Activated CD8-positive, alpha-beta memory T cell treated with anti-CD3 and anti-CD28 coated beads for 24 hours (primary cell): ENCODE measurements around the gene DOCK4.

Experiments used
- DNase-seq: peaks from one replicate; pipeline ENCODE4 v3.0.0-alpha.2; 2020

Gene DOCK4

DNA sequence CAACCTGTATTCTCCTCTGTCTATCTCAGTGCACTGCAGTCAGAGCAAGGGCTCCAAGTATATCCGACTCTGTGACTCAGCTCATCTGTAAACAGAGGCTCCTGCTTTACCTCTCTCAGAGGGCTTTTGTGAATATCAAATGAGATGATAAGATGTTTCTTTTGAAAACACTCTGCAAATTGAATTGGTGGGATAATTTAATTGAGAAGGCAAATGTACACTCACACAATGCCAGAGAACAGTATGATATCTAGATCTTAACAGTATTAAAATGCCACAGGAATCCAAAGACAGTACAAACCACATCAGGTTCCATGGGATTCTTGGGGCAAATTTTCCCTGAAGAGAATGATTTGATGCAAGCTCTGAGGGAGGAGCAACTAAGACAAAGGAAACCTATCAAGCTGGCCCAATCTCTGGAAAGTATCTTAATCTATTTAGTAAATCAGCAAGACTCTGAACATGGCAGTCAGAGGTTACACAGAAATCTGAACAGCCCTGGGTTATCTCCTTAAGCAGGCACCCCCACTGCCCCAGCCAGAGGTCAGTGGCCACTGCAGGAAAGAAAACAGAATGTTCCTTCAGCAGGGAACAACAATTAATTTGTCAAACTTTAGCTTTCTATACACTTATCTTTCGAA is 45.9 kb downstream of the DOCK4 start:
- no peak for DNase-seq

DNA sequence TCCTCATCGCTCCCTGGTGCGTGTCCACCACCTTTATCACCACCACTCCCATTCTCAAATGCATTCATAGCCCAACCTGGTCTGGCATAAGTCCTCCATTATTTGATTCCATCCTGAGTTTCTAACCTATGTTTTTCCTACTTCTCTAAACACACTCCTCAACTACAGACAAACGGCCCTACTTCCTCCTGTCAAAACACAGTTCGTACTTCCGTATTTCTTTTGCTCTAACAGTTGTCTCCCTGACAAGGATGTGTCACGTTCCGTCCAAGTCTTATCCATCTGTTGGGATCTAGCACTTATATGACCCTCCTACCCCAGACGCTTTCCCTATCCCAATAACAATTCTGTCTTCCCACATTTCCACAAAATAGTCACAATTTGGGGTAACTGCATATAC is 46.8 kb downstream of the DOCK4 start:
- DNase-seq, result no peak

DNA sequence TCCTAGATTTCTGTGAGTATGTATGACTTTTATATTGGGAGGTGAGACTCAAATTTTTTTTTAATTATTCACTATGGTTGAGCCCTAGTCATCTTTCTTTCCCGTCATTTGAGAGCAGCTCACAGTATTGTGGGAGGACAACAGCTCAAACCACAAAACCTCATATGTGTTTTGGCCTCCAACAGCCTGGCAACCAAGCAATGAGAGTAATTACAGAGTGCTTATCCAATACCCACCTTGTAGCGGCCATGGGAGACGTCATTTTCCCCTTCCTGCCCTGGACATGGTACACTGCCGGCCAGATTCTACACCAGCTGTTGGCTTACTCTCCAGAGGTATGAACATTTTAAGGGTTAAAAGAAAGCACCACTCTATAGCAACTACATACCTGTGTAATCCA is 49.1 kb downstream of the DOCK4 start:
- no peak for DNase-seq

DNA sequence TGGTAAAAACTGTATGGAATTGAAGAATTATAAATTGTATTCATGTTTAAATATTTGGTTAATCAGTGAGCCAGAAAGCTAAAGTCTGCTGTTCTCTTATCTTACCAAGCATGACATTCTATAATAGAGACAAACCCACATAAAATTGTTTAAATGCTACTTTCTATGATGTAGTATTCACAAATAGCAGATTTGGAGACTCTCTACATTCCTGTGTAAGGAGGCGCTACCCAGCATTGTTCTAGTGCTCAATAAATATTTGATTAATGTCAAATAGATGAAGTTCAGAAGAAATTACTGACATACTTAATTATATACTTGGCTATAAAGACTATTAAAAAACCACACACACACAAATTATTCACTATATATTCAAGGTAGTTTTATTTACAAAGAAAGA is 49.8 kb downstream of the DOCK4 start:
- no peak for DNase-seq

DNA sequence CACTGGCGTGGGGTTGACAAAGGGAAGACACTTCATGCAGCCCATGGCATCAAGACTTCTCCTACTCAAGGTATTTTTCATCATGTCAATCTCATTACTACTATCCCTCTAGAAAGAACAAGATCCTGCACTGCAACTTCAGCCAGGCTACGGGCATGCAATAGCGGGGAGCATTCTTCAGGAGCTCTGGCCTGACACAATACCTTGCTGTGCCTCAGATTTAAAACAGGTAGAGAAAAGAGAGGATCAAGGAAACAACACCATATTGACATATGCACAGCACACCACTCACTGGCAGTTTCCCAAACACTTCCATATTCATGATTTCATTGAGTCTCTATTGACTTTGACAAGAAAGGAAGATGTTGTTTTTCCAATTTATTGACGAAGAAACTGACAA is 51.5 kb downstream of the DOCK4 start:
- DNase-seq, result no peak

DNA sequence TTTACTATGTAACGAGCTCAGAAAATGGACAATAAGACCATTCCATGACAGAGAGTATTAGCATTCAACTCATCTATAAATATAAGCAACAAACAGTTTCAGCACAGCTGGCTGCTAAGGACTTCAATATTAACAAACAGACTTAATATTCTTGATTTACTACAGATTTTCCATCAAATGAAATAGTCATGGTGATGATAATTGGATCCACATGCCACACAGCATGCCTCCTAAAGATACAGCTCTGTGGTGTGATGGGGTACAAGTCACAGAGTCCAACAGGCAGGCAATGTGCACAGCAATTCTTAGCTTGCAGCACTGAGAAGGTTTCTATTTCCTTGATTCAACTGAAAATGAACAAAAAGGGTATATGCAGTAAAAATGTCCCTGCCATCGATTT is 54.0 kb downstream of the DOCK4 start:
- DNase-seq, result no peak

DNA sequence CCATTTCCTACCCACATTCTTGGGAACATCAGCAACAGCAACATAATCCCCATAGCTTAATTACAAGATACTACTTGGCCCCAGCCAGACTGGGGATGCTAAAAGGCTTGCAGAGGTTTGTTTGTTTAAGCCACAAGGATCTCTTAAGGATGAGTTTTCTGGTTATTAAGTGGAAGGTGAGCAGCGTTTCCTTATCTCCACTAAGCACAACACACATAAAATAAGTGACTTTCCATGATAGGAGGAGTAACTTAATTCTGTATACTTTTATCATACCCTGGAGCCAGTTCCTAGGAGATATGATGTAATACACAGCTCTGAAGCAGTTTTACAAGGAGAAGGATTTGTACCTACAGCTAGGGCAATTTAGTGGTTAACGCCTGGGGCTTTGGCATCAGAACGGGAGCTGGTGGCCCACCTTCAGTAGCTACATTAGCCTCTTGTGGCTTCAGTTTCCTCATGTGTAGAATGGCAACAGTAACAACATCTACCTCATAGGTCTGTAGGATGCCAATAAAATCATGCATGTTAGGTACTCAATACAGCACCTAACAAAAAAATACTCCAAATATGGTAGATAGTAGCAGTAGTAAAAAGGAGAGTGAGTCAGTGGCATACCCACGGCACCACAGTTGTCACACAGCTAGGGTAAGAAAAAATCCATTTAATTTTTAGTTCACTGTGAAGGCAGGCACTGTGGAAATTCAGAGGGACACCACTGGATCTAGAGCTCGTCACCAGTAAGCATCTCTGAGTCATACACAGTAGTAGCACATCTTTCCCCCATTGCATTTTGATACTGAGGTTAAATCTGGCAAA is 55.2 kb downstream of the DOCK4 start:
- DNase-seq, result no peak

DNA sequence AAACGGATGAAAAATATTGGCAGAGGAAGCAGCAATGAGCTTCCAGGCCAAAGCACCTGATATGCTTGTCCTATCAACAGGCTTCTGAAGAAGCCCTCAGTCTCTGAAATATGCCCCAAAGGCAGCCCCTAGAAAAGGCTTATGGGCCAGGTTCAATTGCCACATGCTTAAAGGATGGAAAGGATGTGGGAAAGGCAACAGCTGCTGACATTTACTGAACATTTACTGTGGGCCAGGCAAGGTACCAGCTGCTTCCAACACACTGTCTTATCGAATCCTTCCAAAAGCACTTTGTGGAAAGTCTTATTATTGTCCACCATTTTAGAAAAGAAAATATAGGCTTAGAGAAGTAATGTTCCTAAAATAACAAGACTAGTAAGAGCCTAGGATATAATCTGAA is 56.5 kb downstream of the DOCK4 start:
- DNase-seq, result no peak

DNA sequence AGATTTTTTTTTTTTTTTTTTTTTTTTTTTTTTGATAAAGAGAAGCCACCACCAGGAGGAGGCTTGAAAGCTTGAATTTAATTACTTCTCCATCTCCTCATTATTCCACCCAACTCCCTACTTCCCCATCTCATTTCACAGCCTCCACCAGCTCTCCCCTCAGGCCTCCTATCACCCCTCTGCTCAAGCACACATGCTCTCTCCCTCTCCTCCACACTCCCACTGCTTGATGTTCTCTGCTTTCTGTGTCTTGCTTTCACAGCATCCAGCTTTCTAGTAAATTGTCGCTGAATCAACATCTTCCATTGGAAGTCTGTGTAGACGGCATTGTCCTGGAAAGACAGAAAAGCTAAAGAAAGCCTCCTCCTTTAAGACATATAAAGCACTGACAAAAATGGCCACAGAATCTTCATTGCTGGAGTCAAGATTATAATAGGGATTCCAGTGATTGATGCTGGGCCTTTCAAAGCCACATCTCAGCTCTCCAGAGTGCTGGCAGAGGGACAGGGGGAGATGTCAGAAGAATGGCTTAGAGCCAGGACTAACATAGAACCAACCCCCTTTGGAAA is 58.3 kb downstream of the DOCK4 start:
- DNase-seq, result no peak

DNA sequence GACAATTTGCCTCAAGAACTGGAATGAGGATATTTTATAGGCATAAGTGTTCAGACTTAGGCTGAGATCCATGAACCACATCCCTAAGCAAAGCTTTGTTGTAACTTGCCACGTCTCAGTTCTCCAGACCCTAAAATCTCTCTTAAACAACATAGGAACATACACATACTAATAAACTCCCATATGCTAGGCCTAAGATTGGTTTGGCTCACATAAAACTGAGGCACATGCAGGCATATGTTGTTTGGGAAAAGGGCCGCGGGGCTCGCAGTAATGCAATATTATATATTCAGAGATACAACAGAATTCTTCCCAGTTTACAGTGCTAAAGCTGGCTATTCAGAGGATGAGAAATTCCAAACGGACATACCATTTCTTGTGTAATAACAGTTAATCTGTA is 61.0 kb downstream of the DOCK4 start:
- DNase-seq, result no peak

DNA sequence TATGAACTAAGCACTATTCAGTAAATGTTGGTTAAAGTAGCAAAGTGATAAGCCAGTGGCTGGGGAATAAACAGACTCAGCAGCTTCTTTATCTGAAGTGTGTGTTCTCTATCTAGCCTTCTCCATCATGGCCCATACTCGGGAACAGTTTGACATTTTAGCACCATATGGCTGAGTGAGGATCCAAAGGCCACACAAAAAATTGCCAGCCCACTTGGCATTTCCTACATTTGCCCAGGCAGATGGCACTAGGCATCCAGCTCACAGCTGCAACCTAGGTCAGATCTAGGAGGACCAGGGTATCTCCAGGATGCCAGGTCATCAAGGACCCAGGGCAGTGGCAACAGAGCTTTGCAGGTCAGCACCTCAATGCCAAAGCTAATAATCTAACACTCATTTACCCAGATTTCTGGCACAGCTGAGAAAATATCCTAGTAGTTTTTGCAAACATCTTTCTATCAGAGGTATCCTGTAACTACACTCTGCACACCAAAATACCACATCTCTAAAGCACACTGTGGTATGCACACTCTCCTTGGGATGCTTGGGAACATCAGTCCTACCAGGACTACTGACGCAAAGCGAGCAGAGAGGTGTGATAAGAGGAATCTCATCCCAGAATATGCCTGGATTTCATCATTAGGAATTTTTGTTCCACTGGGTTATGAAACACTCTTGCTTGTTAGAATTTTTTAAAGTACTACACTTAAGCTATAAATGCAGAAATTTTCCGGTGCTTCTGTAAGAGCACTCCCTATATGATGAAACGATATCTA is 61.7 kb downstream of the DOCK4 start:
- DNase-seq, result no peak

DNA sequence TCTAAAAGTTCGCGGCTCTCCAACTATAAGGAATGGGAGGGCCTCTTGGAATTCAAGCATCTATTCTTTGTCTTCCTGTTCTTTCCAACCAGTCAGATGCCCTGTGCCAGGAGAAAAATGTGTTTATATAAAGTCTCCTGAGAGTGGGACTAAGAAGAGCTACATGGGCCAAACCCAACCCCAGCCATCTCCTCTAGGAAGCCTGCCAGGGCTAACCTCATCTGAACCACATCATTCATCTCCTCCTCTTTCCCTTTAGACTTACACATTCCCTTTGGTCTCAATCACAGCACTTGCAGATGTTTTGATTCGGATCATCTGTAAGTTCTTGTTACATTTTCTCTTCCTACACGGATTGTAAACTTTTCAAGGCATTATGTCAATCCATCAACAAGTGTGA is 62.6 kb downstream of the DOCK4 start:
- DNase-seq, result no peak

DNA sequence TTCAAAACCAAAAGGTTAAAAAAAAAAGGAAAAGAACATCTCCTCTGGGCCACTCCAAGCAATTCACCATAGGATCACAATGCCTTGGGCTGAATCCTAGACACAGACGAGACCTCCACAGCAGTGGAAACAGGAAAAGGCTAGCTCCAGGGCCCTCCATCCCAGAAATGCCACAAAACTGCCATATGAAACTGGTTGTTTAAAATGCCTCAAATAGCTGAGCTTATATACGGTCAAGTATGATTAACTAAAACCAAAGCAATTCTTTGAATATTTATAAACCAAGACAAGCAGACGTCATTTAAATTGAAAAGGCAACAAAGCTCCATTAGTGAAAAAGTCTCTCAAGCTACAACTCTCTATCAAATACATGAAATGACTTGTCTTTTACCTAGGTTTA is 63.1 kb downstream of the DOCK4 start:
- DNase-seq, result no peak

DNA sequence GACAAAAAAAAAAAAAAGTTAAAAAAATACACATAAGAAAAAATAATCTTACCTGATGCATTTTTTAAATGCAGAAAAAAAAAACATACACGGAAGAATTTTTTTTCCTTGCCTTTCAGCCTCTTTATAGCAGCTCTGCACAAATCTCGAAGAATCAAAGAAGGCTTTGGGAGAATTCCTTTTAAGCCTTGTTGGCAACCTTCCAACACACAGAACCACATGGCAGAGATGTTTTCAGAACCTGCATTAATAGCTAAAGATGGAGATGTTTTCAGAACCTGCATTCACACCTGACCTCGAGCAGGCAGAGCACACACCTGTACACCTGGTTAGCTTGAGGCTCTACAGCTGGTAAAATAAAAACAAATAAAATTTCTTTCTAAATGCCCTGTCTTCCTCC is 65.6 kb downstream of the DOCK4 start:
- DNase-seq, result no peak

DNA sequence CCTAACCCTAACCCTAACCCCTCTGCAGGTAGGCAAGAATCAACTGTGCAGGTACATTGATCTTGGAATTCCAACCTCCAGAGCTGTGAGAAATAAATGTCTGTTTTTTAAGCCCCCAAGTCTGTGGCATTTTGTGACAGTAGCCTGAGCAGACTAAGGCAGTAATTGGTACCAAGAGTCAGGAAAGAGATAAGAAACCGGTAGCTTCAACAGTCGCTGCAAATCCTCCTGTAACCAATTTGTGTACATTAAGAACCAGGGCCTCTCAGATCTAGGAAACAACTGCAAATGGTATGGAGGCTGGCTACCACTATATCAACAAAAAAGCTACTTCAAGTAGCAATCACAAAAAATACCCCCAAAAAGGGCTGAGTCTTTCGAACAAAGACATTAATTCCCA is 67.3 kb downstream of the DOCK4 start:
- no peak for DNase-seq

DNA sequence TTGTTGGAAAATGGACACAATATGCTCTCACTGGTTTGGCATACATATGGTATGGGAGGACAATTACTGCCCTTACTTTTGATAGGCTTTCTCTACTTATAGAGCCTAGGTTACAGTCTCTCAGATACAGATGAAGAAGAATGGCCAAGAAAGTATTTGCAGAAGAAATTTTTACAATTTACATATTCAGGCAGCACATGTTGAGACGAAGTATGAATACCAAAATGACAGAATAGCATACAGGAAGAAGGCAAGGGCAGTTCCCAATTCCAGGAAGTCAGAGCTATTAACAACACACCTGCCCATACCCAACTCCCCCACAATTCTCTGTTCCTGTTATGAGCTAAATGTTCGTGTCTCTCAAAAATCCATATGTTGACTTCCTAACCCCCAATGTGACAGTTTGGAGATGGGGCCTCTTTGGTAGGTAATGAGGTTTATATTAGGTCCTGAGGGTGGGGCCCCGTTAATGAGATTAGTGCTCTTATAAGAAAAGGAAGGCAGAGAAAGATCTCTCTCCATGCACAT is 67.8 kb downstream of the DOCK4 start:
- no peak for DNase-seq

DNA sequence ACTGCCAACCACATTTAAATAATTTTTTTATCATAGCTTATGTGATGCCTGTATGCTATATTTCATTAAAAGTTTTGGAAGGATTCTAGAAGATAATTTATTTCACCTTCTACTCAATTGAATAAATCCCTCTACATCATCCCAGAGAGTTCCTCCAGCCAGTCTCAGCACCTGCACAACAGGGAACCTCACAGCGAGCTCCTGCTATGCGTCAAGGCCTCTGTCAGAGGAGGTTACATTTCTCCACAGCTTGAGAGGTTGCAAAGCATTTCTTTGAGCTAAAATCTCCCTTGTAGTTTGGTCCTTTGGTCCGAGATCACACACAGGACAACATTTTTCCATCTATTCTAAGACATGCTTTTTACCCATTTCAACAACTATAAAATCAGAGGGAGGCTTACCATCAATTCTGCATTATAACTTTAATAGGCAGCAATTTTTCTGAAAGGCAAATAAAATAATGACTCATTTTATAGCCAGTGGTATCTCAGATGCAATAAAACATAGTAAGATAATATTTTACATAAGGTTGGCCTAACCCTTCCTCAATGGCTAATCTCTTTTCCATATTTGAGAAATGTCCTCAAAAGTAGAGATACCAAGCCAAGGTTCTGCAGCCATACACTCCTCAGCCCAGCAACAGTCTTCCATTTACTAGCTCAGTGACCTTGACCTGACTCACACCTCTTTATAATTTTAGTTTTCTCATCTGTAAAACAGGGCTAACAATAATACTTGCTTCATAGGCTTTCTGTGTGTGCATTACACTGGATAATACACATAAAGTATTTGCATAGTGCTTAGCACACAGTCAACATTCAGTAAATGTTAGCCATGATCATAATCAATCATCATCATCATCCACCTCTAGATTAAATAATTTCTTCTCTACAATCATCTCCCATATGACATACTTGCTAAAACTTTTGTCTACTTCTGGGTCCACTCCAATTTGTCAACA is 68.8 kb downstream of the DOCK4 start:
- no peak for DNase-seq

DNA sequence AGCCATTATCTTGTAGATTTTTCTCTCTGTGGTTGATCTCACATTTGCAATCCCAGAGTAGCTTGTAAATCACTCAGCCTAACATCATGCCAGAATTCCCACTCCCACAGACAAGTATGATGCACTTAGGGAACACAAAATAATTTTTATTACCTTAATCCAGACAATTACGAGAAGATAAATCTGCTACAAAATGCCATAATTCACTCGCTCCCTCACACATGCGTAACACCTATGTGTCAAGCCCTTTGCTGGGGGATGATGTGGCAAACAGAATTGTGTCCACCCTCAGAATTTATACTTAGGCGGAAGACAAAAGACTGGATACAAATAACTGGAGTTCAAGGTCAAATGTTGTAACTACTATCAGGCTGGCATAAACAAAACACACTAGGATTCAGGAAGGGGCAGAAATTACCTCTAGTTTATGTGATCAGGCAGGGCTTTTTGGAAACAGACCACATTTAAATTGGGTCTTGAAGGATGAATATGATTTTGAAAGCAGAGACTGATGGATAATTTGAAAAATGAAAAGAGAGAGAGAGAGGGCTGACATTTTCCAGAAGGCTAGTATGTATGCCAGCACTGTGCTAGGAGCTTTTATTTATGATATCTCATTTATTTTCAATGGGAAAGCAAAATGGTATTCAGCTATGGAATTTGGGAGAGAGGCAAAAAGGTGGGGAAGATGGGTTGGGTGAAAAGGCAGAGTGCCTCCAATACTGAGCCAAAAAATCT is 69.8 kb downstream of the DOCK4 start:
- DNase-seq, result no peak

DNA sequence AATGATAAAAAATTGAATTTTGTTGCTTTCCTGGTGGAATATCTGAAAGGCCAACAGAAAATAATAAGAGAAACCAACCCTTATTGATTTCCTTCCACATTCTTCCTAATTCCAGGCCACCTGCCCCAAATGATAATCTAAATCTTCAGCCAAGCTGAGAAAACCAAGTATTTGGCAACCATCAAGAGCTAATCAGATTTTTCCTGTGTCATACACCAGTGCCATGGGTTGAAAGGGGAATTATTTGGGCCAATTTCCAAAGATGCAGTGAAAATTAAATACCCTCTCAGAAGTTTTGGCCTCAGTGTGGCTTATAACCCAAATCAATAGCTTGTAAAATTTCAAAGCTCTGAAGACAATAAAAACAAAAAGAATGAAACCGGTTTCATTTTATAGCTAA is 70.4 kb downstream of the DOCK4 start:
- no peak for DNase-seq

DNA sequence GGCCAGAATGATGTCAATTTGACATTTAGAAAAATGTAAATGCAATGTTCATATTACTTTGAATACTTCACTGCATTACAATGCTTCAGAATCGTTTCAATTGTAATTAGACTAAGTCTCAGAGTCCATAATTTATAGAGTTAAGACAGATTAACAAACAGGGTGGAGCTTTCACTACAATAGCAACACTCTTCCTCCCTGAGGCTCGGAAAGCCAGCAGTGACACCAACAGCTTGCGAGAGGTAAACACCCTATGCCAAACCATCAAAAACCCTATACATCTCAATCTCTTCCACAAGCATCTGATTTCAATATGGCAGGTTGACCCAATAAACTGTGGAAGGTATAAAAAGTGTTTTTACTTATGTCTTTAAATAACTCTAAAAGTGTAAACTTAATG is 72.2 kb downstream of the DOCK4 start:
- no peak for DNase-seq

DNA sequence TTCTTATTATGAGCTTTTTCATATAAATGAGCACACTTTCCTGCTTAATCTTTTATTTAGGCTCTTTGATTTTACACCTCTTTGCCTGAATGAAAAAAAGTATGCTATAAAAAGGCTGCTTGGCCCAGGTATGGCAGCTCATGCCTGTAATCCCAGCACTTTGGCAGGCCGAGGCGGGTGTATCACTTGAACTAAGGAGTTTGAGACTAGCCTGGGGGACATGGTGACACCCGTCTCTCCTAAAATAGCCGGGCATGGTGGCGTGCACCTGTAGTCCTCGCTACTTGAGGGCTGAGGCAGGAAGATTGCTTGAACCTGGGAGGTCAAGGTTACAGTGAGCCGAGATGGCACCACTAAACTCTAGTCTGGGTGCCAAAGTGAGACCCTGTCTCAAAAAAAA is 72.9 kb downstream of the DOCK4 start:
- no peak for DNase-seq
